Bronchial epithelial cell (primary cell): ENCODE measurements around the gene UCN3. TPM values are rescaled to one million over a fixed set of nuclear protein-coding genes. Genes with fewer than 3 reads are reported as not detected.

Experiments used
- DNase-seq: peaks from one replicate; pipeline ENCODE4 v3.0.0-alpha.2; 2010; ENCODE audit warnings: low read depth
- FAIRE-seq: peaks from 2 replicates; lab custom pipeline; 2011; peaks lifted over from hg19 to GRCh38; lab: Jason Lieb, UNC
- H3K27me3 ChIP-seq: 2 replicates; pipeline ENCODE4 v1.5.1; 2011; ENCODE audit warnings: low read length; ENCODE audit not compliant: control insufficient read depth, insufficient read depth
- H3K36me3 ChIP-seq: 2 replicates; pipeline ENCODE4 v1.5.1; 2011; ENCODE audit warnings: low read length; ENCODE audit not compliant: control insufficient read depth, insufficient read depth
- H3K4me3 ChIP-seq: 2 replicates; pipeline ENCODE4 v1.5.1; 2011; ENCODE audit warnings: mild to moderate bottlenecking, low read depth, low read length, control low read depth
- CTCF ChIP-seq: IDR thresholded peaks from 2 replicates; pipeline ENCODE4 v1.5.1; 2011; ENCODE audit warnings: mild to moderate bottlenecking, moderate library complexity, low read length, control low read depth, inconsistent platforms; ENCODE audit not compliant: insufficient read depth, severe bottlenecking
- total RNA-seq: library from RNA; depleted of rRNA; stranded (reverse); fragments of >200 nt; gene quantifications from 2 replicates; pipeline ENCODE4 v1.2.1, GENCODE V29; 2014

UCN3 gene
- total RNA-seq, 1 donor from 2014 or later = not detected

DNA sequence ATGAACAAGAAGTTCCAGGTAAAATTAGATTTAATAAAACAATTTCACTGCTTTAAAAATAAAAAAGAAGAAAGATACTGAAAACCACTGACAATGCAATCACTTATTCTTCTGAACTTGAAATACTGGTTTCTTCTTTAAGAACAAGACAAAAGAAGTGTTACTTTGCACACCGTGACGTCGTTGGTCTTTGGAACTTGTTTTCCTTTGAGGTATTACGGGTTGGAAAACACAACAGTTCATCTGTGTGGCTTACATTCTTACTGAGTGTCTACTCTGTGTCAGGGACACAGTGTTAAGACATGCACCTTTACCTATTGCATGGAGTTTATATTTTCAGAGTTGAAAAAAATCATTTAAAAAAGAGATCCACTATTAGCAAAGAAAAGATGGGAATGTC, 41.3 kb upstream of the UCN3 start:
- no peak for TF ChIP-seq CTCF
- DNase-seq (peak; percentile 55), FAIRE-seq (no peak)
- no peak overlapping the region for H3K4me3 ChIP-seq
- H3K36me3 ChIP-seq = no peaks in the 10 kb centered on the region
- H3K27me3 ChIP-seq = no peaks in the 10 kb centered on the region

DNA sequence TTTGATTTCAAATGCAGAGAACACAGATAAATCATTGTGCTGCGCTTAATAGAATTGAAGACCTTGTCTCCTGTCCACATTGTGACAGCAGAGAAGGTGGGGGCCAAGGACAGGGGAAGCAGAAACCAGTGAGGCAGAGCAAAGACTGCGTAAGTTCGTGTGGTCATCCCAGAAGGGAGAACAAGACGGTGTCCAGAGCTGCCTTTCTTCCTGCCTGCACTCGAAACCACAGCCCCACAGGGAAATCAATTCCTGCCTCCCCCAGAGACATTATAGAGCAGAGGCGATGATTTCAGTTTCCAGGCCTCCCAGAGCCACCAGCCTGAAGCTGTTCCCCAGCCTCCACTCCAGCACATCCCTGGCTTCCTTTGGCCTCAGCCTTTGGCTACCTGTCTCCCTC, 39.7 kb upstream of the UCN3 start:
- no peak overlapping the region for H3K4me3 ChIP-seq
- DNase-seq (no peak), FAIRE-seq (no peak)
- no peaks in the 10 kb centered on the region for H3K27me3 ChIP-seq
- H3K36me3 ChIP-seq = no peaks in the 10 kb centered on the region
- TF ChIP-seq CTCF = no peak

- no peaks in the 10 kb centered on the region for H3K36me3 ChIP-seq
- no peaks in the 10 kb centered on the region for H3K27me3 ChIP-seq
- DNase-seq (no peak), FAIRE-seq (no peak)
- no peak overlapping the region for H3K4me3 ChIP-seq
- no peak for TF ChIP-seq CTCF
Observed at GRCh38 chr10:5334196-5334880, 30.4 kb upstream of the UCN3 start.

DNA sequence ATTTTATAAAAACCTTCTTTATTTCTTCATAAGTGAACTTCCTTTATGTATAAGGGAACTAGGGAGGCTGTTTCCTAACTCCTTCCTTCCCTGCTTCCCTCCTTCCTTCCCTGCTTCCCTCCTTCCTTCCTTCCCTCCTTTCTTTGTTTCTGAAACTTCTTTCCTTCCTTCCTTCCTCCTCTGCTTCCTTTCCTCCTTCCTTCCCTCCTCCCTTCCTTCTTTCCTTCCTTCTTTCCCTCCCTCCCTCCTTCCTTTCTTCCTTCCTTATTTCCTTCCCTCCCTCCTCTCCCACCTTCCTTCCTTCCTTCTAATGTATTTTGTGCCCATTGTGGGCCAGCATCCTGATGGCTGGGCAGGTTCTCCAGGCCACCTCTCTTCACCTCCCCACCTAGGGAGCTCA, 26.8 kb upstream of the UCN3 start:
- DNase-seq = no peak
- Histone ChIP-seq H3K36me3 (no peaks in the 10 kb centered on the region), H3K4me3 (no peak overlapping the region), H3K27me3 (no peaks in the 10 kb centered on the region)
- no peak for TF ChIP-seq CTCF
- FAIRE-seq = no peak

DNA sequence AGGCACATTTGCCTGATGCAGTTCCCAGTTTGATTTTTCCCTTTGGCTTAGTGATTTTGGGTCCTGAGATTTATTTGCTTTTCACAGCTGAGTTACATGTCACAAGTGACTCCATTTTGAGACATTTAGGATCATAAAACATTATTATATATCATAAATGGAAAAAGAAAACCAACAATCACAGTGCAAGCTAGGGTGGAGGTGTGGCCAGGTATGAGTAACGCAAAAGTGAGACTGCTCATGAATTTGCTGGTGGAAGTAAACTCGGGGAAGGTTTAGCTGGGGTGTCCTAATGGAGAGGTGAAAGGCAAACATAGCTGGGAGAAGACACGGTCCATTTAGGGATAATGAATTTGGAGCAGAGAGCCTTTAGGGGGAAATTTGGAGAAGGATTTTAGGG, 21.7 kb upstream of the UCN3 start:
- H3K4me3 ChIP-seq = no peak overlapping the region
- FAIRE-seq = no peak
- TF ChIP-seq CTCF = no peak

GRCh38 chr10:5343561-5343960, 21.2 kb upstream of the UCN3 start:
- no peaks in the 10 kb centered on the region for H3K36me3 ChIP-seq
- no peak overlapping the region for H3K4me3 ChIP-seq
- DNase-seq = no peak
- no peak for TF ChIP-seq CTCF
- no peaks in the 10 kb centered on the region for H3K27me3 ChIP-seq
- FAIRE-seq = no peak

More for the DNA sequence above, 21.7 kb upstream of the UCN3 start:
- Histone ChIP-seq H3K36me3 (no peaks in the 10 kb centered on the region), H3K27me3 (no peaks in the 10 kb centered on the region)
- DNase-seq = no peak
